Fibroblast of lung (primary cell): ENCODE results near the gene C2orf49. TPM values are rescaled to one million over a fixed set of nuclear protein-coding genes. Genes with fewer than 3 reads are reported as not detected.

ENCODE experiments used
- DNase-seq, 2 donors: peaks; one replicate each; pipeline versions ENCODE4 v3.0.0 to v3.0.0-alpha.2; 2010; ENCODE audit warnings: low read depth in 2 of 2
- H2AFZ ChIP-seq: 2 replicates; pipeline ENCODE4 v1.5.1; 2012; ENCODE audit warnings: low read length, control low read depth, inconsistent platforms
- H3K27ac ChIP-seq: 2 replicates; pipeline ENCODE4 v1.5.1; 2011; ENCODE audit warnings: low read length, control low read depth; ENCODE audit not compliant: insufficient read depth
- H3K27me3 ChIP-seq: 2 replicates; pipeline ENCODE4 v1.5.1; 2011; ENCODE audit warnings: mild to moderate bottlenecking, low read length; ENCODE audit not compliant: control insufficient read depth, insufficient read depth
- H3K36me3 ChIP-seq: 2 replicates; pipeline ENCODE4 v1.5.1; 2011; ENCODE audit warnings: low read length; ENCODE audit not compliant: control insufficient read depth, insufficient read depth
- H3K4me1 ChIP-seq: 2 replicates; pipeline ENCODE4 v1.5.1; 2011; ENCODE audit warnings: low read length; ENCODE audit not compliant: control insufficient read depth, insufficient read depth; ENCODE audit errors: extremely low read depth
- H3K4me2 ChIP-seq: 2 replicates; pipeline ENCODE4 v1.5.1; 2011; ENCODE audit warnings: low read length, control low read depth; ENCODE audit not compliant: insufficient read depth; ENCODE audit errors: extremely low read depth
- H3K4me3 ChIP-seq, 4 experiments: fragments of 200-600 bp in 1 of 4; sonication (generic) in 1 of 4; replicated peaks in 1 of 4; 2 replicates each; pipeline ENCODE4 v1.5.1; 2011 to 2016; ENCODE audit warnings: low read length in 4 of 4, low read depth in 3 of 4, mild to moderate bottlenecking in 3 of 4, control low read depth in 2 of 4, inconsistent platforms in 1 of 4, mixed read lengths in 1 of 4; ENCODE audit not compliant: insufficient read depth in 1 of 4; ENCODE audit errors: control extremely low read depth in 1 of 4
- H3K79me2 ChIP-seq: 2 replicates; pipeline ENCODE4 v1.5.1; 2012; ENCODE audit warnings: mild to moderate bottlenecking, low read length, inconsistent platforms; ENCODE audit not compliant: control insufficient read depth, insufficient read depth
- H3K9ac ChIP-seq: 2 replicates; pipeline ENCODE4 v1.5.1; 2011; ENCODE audit warnings: mild to moderate bottlenecking, low read length, control low read depth; ENCODE audit not compliant: insufficient read depth
- H3K9me3 ChIP-seq: 2 replicates; pipeline ENCODE4 v1.5.1; 2012; ENCODE audit warnings: low read depth, low read length; ENCODE audit not compliant: control insufficient read depth, insufficient read depth
- H4K20me1 ChIP-seq: 2 replicates; pipeline ENCODE4 v1.5.1; 2011; ENCODE audit warnings: low read length; ENCODE audit not compliant: control insufficient read depth, insufficient read depth; ENCODE audit errors: extremely low read depth
- CTCF ChIP-seq, 2 donors: IDR thresholded peaks in 1 of 2; conservative IDR thresholded peaks in 1 of 2; 1 replicate in 1 of 2; 2 replicates in 1 of 2; pipeline ENCODE4 v1.5.1; 2011 to 2012; ENCODE audit warnings: low read length in 2 of 2, control low read depth in 1 of 2, inconsistent platforms in 1 of 2, low read depth in 1 of 2, mild to moderate bottlenecking in 1 of 2
- EZH2 ChIP-seq: IDR thresholded peaks from 2 replicates; pipeline ENCODE4 v1.5.1; 2012; ENCODE audit warnings: low read length, control low read depth, mild to moderate bottlenecking; ENCODE audit errors: missing control alignments
- polyA plus RNA-seq, 2 donors: library from polyadenylated mRNA; depleted of rRNA in 1 of 2; stranded (reverse) in 1 of 2; unstranded in 1 of 2; fragments of >200 nt; gene quantifications; 2 replicates each; pipeline ENCODE4 v1.2.1, GENCODE V29; 2011 to 2012; ENCODE audit warnings: missing spikeins in 1 of 2
- total RNA-seq: library from RNA; depleted of rRNA; stranded (reverse); fragments of >200 nt; gene quantifications from 2 replicates; pipeline ENCODE4 v1.2.1, GENCODE V29; 2014

The C2orf49 gene
- total and polyA plus RNA-seq, 2 donors (not counting 1 experiment from before 2014, with no cell fraction given), result 20.9 to 28.4 TPM

GRCh38 chr2:105383432-105384166 is 46.3 kb downstream of the C2orf49 start:
- Histone ChIP-seq H3K9ac (no peak overlapping the region), H4K20me1 (no peaks in the 10 kb centered on the region), H3K27me3 (no peaks in the 10 kb centered on the region), H3K27ac (no peak overlapping the region), H3K36me3 (peaks cover 31% of the 10 kb centered on the region), H3K79me2 (peaks cover 89% of the 10 kb centered on the region), H3K9me3 (no peaks in the 10 kb centered on the region), H3K4me1 (peaks cover 26% of the 10 kb centered on the region), H2AFZ (no peak overlapping the region), H3K4me2 (no peak overlapping the region), H3K4me3 (no peak overlapping the region)
- TF ChIP-seq CTCF (conservative IDR thresholded peaks at IDR 0.05 in 1 of 2, IDR thresholded peaks at IDR 0.05 in 1 of 2; ENCODE audit: low read depth in 1 of 2, low read length in 2 of 2), result no peak
- TF ChIP-seq EZH2, result no peak
- DNase-seq, result no peak

- no peak for TF ChIP-seq EZH2
- TF ChIP-seq CTCF (conservative IDR thresholded peaks at IDR 0.05 in 1 of 2, IDR thresholded peaks at IDR 0.05 in 1 of 2; ENCODE audit: low read depth in 1 of 2, low read length in 2 of 2), result no peak
- Histone ChIP-seq H3K27me3 (no peaks in the 10 kb centered on the region), H2AFZ (no peak overlapping the region), H3K27ac (no peak overlapping the region), H3K4me2 (no peak overlapping the region), H4K20me1 (no peaks in the 10 kb centered on the region), H3K4me3 (no peak overlapping the region), H3K36me3 (peaks cover 31% of the 10 kb centered on the region), H3K9me3 (no peaks in the 10 kb centered on the region), H3K9ac (no peak overlapping the region), H3K79me2 (peaks cover 84% of the 10 kb centered on the region), H3K4me1 (peaks cover 24% of the 10 kb centered on the region)
- DNase-seq, result no peak
These were observed 46.9 kb downstream of the C2orf49 start for GRCh38 chr2:105384216-105384615.

- Histone ChIP-seq H3K4me3 (no peak overlapping the region), H3K4me2 (no peak overlapping the region), H4K20me1 (no peaks in the 10 kb centered on the region), H3K9me3 (no peaks in the 10 kb centered on the region), H3K27ac (peak overlapping the region; percentile 18), H3K27me3 (no peaks in the 10 kb centered on the region), H3K36me3 (peaks cover 31% of the 10 kb centered on the region), H3K79me2 (peaks cover 82% of the 10 kb centered on the region), H2AFZ (no peak overlapping the region), H3K4me1 (peaks cover 27% of the 10 kb centered on the region), H3K9ac (no peak overlapping the region)
- DNase-seq, result no peak
- TF ChIP-seq EZH2 (no peak), CTCF (conservative IDR thresholded peaks at IDR 0.05 in 1 of 2, IDR thresholded peaks at IDR 0.05 in 1 of 2; ENCODE audit: low read depth in 1 of 2, low read length in 2 of 2) (no peak)
These were observed 47.5 kb downstream of the C2orf49 start for GRCh38 chr2:105384861-105385260.
